Measurements from ENCODE around the gene HDHD3. TPM values are rescaled to one million over a fixed set of nuclear protein-coding genes. Genes with fewer than 3 reads are reported as not detected.

HDHD3 gene
- total RNA-seq, 1 donor from 2014 or later: 41.2 TPM

DNA sequence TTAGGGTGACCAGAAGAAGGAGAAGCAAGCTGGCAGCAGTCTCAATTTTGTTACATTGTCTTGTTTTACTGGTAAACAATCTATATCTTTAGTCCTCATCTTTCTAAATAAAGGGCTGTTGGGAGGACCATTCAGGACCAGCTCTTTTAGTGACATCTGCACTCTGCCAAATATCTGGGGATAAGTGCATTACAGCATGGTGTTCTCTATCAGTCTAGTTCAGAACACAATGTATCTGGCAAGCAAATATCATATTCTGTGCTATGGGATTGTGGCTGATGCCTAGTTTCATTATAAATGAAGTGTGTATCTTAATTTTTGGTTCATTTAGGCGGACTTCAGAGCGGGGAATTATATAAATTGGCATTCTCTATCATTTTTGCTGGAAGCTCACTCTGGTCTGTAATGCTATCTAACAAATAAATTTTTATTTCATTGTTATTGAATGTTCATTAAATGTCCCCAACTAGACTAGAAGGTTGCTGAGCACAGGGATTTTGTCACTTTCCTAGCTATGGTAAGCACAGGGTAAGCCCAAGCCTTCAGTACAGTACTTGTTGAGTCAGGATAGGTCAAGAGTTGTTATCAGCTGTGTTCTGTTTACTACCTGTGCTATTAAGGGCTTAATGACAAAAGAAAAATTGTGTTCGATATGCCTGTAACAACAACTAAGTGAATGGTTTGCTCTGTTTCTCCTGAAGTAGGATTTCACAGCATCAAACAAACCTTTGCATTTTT is 48.6 kb downstream of the HDHD3 start:
- ATAC-seq: no peak

DNA sequence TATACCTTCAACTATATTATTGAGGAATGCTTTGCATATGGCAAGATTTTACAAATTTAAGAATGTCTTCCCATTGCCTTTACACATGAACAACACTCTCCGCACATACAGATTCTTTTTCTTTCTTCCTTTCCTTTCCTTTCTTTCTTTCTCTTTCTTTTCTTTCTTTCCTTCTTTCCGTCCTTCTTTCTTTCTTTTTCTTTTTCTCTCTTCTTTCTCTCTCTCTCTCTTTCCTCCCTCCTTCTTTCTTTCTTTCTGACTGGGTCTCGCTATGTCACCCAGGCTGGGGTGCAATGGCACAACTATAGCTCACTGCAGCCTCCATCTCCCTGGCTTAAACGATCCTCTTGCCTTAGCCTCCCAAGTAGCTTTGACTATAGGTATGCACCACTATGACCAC is 50.6 kb downstream of the HDHD3 start:
- ATAC-seq: no peak

Other genes with a start within 250 kb of the HDHD3 start
- gene SLC31A2, start 226.0 kb downstream of the HDHD3 start, total RNA-seq: 5.3 TPM
- gene FKBP15, start 155.7 kb downstream of the HDHD3 start, total RNA-seq: 18.8 TPM
- 22.2 TPM for gene SLC31A1, start 155.4 kb downstream of the HDHD3 start, total RNA-seq
- 15.3 TPM for gene CDC26, start 101.4 kb downstream of the HDHD3 start, total RNA-seq
- 15.6 TPM for gene PRPF4, start 101.3 kb downstream of the HDHD3 start, total RNA-seq
- 4.2 TPM for gene RNF183, start 73.6 kb downstream of the HDHD3 start, total RNA-seq
- gene WDR31, start 36.7 kb downstream of the HDHD3 start, total RNA-seq: 3.7 TPM
- gene BSPRY, start 27.4 kb downstream of the HDHD3 start, total RNA-seq: 37.6 TPM
- 55.2 TPM for gene ALAD, start 24.3 kb upstream of the HDHD3 start, total RNA-seq
- 39.7 TPM for gene POLE3, start 33.7 kb upstream of the HDHD3 start, total RNA-seq
- 0.36 TPM for gene C9orf43, start 33.8 kb upstream of the HDHD3 start, total RNA-seq
- 22.8 TPM for gene RGS3, start 86.7 kb upstream of the HDHD3 start, total RNA-seq